Measurements from ENCODE around the gene NAXE. TPM values are rescaled to one million over a fixed set of nuclear protein-coding genes. Genes with fewer than 3 reads are reported as not detected.
"Not testable (repeated sequence)": the region's sequence is repeated elsewhere in the genome, so short reads cannot be mapped to it uniquely, and the experiment has no call there.

Gene NAXE
- polyA plus RNA-seq, 4 donors: 74.4 to 84.1 (median 81.6) TPM

DNA sequence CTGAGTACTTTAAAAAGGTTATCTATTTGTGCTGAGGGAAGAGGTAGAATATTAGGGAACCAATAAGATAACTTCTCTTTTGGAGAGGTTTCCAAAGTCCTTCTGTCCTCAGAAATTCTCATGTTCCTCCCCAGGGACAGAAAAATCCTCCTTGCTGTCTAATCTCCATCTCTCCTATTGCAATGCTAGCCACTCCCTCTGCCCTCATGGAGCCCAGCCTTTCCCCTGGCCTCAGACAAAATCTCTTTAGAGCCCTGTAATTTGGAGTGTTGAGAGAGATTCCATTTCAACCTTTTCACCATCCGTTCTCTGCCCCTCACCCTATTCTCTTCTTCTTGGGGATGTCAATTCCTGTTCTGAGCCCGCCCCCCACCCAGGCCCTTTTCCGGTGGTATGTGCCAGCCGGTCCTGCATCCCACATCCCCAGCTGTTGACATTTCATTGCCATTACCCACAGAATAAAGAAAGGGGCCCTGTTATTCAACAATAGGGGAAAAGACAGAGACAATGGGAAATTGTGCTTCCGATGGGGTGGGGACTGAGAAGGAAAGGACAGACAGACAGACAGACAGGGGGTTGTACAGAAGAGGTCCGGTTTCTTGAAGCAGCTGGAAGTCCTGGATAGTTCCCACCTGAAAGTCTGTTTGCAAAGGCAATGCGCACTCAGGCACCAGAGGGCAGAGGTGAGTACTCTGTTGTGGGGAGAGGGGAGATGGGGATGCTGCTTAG is 27.4 kb downstream of the NAXE start, which contains the start of gene HAPLN2:
TSS of gene HAPLN2 (plus strand) at position 563 of the 729 bp plus-strand sequence. CDS start 4,076 bp downstream, outside the sequence.
- DNase-seq (ENCODE audit: low read depth in 4 of 4, low spot score in 3 of 4): no peak

DNA sequence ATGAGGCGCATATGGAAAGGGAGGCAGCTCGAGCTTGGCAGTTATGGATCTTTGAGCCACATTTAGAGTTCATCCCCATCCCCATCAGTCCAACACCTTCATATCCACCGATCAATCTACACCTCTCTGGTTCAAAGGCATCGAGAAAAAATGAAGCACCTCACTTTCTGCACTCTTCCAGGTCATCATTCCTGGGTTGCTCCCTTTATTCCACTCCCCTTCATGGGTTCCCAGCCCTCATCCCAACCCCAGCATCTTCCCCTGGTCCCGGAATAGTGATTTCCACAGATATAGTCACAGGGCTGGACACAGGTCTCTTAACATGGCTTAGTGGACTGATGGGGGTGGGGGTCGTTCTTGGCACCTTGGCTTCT is 28.0 kb downstream of the NAXE start:
- no peak for DNase-seq (ENCODE audit: low read depth in 4 of 4, low spot score in 3 of 4)

DNA sequence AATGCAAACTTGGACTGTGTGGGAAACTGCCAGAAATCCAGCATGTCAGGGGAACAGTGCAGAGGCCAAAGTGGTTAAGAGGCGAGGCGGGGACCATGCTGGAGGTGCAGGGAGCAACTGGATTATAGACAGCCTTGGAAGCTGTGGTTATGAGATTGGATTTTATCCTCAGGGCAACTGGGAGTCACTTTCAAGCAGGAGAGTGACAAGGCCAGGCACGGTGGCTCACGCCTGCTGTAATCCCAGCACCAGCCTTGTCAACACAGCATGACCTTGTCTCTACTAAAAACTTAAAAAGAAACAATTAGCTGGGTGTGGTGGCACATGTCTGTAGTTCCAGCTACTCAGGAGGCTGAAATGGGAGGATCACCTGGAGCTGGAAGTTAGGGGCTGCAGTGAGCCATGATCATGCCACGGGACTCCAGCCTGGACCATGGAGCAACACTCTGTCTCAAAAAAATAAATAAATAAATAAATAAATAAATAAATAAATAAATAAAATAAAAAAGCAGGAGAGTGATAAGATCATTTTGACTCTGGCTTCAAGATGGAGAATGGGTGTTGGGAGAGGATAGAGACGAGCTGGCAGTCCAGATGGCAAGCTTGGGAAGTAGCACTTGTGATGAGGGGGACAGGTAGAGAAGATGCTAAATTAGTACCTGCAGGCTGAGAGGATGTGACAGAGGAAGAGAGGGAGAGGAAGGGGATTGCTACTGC is 31.2 kb downstream of the NAXE start:
- DNase-seq (ENCODE audit: low read depth in 4 of 4, low spot score in 3 of 4): no peak

DNA sequence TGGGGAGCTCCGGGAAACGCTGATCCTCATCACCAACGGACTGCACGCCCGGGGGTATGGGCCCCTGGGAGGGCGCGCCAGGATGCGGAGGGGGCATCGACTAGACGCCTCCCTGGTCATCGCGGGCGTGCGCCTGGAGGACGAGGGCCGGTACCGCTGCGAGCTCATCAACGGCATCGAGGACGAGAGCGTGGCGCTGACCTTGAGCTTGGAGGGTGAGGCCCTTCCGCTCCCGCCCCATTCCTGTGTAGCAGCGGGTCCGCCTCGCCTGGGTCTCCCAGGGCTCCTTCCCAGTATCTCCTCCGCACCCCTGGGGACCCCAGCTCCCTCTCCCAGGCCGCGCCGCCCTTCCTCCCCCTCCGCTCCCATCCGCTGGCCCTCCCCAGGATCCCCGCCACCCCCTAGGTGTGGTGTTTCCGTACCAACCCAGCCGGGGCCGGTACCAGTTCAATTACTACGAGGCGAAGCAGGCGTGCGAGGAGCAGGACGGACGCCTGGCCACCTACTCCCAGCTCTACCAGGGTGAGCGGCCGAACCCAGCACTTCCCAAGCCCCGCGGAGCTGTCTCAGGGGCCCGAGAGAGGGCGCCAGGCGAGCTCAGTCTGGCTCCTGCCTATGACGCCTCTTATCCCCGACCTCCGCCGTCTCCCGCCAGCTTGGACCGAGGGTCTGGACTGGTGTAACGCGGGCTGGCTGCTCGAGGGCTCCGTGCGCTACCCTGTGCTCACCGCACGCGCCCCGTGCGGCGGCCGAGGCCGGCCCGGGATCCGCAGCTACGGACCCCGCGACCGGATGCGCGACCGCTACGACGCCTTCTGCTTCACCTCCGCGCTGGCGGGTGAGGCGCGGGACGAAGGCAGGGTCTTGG is 32.6 kb downstream of the NAXE start:
- no peak for DNase-seq (ENCODE audit: low read depth in 4 of 4, low spot score in 3 of 4)

DNA sequence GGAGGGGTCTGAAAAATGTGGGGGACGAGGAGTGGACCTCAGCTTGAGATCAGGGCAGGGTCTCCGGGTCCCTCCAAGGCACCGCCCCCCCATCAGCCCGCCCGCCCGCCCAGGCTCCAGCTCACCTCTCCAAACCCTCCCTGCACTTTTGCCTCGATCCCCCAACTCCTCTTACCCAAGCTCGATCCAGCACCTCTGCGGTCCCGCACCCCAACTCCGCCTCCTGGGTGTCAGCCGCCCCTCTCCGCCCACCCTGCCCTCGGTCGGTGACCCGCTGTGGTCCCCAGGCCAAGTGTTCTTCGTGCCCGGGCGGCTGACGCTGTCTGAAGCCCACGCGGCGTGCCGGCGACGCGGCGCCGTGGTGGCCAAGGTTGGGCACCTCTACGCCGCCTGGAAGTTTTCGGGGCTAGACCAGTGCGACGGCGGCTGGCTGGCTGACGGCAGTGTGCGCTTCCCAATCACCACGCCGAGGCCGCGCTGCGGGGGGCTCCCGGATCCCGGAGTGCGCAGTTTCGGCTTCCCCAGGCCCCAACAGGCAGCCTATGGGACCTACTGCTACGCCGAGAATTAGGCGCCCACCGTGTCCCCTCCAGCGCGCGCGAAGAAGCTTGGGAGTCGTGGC is 33.3 kb downstream of the NAXE start:
- no peak for DNase-seq (ENCODE audit: low read depth in 4 of 4, low spot score in 3 of 4)

DNA sequence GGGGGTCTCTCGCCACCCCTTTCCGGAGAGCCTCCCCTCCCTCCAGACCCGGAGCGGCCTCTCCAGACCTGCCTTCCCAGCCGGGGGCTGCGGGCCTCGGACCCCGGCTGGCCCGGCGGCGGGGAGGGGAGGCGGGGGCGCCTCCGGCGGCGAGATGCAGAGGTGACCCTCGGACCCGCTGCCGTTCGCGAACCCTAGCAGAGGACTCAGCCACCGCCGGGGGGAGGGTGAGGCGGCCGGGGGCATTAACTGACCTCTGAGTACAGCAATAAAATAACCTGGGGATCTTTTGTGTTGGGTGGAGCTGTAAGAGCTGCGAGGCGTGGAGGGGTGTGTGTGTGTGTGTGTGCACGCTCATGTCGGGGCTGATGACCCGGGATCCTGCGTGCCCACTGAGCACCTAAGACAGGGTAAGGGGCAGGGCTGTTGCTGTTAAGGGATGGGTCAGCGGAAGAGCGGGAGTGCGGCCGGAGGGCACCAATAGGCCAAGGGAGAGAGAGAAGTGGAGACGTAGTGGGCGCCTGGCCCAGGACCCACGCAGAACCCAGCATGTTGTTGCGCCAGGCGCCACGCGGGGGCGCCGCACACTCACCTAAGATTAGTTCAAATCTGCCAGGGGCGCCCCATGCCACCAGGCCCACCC is 34.0 kb downstream of the NAXE start:
- no peak for DNase-seq (ENCODE audit: low read depth in 4 of 4, low spot score in 3 of 4)

DNA sequence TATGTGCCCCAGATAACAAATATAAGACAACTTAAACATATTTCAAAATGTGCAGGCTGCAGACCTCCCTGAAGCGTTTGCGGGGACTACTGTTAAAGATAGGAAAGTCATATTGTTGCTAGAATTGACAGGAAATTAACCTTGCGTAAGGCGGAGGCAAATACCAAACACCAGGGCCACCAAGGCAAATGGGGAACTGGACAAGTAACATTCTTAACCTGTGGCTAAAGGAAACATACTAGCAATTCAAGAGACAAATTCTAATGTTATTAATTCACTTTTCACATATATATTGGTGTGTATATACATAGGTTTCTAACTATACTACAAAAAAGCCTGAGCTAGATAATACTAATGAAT is 34.5 kb downstream of the NAXE start:
- DNase-seq (ENCODE audit: low read depth in 4 of 4, low spot score in 3 of 4): no peak

DNA sequence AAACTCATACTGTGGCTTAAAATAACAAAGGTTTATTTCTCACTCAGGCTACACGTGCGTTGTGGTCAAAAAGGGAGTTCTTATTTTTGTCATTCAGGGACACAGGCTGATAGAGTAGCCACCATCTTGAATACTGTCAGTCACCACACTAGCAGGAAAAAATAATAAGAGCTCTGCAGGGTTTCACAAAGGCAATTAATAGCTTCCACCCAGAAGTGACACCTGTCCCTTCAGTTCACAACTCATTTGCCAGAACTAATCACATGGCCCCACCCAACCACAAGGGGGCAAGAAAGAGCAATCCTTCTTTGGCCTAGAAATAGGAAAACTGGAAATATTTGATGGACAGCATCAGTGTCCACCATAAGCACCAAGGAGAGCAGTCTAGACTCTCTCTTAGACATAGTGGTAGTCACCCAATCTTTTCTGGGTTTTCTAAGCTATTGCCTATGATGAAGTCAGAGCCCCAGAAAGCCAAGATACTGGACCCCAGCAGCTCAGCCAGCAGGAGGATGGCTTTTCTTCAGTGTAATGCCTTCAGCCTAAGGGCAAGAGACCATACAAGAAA is 35.8 kb downstream of the NAXE start:
- DNase-seq (ENCODE audit: low read depth in 4 of 4, low spot score in 3 of 4): no peak

DNA sequence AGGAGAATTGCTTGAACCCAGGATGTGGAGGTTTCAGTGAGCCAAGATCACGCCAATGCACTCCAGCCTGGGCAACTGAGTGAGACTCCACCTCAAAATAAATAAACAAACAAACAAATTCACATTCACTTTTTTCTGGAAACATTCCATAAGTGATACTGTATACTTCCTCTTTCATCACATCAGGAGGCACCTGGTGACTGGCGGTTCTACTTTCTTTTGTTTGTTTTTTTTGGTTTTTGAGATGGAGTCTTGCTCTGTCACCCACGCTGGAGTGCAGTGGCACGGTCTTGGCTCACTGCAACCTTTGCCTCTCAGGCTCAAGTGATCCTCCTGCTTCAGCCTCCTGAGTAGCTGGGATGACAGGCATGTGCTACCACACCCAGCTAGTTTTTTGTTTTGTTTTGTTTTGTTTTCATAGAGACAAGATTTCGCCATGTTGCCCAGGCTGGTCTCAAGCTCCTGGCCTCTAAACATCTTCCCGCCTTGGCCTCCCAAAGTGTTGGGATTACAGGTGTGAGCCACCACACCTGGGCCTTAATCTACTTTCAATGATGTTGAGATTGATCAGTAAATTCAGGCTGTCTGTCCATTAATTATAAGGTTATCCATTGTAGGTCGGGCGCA is 38.4 kb downstream of the NAXE start:
- DNase-seq (ENCODE audit: low read depth in 4 of 4, low spot score in 3 of 4): no peak

DNA sequence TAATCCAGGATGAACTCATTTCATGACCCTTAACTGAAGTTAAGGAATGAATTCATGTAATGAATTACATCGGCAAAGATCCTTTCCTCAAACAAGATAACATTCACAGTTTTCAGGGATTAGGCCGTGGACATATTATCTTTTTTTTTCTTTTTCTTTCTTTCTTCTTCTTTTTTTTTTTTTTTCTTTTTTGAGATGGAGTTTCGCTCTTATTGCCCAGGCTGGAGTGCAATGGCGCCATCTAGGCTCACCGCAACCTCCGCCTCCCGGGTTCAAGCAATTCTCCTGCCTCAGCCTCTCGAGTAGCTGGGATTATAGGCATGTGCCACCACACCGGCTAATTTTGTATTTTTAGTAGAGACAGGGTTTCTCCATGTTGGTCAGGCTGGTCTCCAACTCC is 39.6 kb downstream of the NAXE start:
- not testable (repeated sequence) for DNase-seq (ENCODE audit: low read depth in 4 of 4, low spot score in 3 of 4)

DNA sequence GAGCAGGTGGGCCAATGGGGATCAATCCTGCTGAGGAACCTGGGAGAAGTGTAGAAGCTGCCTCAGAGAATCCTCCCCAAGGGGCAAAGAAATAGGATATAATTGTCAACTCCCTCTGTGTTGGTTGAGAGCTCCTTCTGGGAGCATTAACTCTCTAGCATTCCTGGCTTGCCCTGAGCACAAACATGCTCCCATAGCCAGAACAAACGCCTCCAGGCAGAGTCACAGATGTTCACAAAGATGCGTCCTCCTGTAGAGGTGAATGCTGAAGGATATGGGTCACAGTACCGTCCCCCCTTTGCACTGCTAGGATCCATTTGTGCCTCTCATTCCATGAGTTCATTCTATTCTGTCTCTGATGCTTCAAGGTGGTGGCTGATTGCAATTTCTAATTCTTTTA is 40.8 kb downstream of the NAXE start:
- DNase-seq (ENCODE audit: low read depth in 4 of 4, low spot score in 3 of 4): no peak

DNA sequence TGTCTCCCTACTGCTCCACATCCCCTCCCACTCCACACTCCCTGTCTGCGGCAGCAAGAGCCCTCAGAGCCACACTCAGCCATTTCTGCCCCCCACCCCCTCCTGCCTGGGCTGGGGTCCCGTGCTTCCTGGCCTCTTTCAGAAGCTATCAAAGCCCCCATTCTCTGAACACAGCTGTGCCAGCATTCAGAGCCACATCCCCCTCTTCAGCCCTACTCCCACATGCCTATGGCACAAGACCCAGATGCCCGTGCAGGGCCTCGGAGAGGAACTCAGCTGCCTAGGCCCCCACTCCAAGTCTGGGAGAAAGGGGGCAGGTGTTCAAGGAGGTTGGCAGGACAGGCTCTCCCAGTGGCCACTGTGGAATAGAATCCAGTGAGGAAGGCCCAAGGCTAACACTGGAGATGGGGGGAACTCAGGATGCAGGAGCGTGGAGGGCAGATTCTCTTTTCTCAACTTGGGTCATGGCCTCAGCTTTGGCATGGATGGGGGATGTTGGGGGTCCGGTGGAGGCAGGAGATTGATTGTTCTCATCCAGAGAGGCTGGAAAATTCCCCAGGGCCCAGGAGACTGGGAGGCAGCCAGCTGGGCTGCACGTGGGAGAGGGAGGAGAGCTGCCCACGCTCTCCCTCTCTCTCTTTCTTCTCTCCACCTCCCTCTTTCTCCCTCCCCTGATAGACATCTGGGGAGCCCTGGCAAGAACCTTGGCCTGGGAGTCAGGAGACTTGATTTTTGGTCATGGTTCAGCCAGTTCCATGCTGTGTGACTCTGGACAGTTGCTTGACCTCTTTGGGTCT is 46.8 kb downstream of the NAXE start:
- no peak for DNase-seq (ENCODE audit: low read depth in 4 of 4, low spot score in 3 of 4)

DNA sequence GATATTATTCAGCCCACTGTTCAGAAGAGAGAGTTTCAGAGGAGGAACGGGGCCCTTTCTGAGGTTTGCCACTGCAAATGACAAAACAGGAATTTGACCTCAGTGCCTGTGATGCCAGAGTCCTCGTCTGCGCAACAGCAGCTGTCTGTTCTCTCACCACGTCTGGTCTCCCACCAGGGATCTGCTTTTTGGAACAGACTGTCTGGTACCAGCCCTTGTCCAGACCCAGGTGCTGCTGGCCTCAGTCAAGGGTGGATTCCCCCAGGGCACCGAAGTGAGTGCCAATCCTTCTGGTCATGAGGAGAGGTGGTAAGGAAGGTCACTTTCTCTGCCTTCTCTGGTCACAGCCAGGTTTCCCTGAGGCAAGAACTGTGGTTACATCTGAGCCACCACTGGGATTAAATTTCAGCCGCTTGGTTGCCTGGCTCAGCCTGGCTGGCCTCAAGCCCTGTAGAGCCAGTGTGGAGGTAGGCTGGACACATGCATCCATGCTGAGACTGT is 48.1 kb downstream of the NAXE start:
- DNase-seq (ENCODE audit: low read depth in 4 of 4, low spot score in 3 of 4): no peak

DNA sequence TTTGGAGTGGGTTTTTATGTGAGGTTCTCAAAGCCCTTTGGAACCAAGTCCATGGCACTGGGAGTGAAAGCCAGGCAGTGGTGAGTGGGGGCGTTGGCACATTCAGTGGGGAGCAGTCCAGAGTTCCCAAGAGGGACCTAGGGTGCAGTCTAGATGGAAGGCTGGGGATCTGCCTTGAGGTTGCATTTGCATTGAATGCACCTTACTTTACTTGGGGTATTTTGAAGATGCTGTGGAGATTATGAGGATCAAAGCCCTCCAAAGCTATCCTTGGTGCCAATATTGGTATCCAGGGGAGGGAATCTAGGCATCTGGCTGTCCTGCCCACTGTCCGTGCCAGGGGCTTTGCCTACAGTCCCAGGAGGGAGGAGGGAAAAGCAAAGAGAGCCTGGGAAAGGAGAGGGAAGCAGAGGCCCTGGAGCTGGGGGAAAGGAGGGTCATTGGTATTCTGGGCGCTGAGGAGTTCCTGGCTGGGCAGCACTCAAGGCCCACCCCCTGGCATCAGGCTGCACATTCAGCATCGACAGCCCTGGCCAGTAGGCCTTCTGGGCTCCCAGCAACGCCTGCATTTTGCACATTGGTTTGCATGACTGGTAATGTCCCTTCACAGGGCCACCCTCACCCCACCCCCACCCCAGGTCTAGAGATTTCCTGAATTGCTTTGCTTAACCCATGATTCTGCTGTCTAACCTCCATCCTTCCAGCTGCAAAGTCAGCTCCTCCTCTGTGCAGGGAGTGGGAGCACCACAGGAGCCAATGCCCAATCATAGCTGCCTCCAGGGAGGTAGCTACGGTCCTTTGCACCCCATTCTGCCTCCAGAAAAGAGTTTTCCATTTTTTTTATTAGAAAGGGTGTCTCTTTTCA is 49.5 kb downstream of the NAXE start:
- DNase-seq (ENCODE audit: low read depth in 4 of 4, low spot score in 3 of 4): no peak

DNA sequence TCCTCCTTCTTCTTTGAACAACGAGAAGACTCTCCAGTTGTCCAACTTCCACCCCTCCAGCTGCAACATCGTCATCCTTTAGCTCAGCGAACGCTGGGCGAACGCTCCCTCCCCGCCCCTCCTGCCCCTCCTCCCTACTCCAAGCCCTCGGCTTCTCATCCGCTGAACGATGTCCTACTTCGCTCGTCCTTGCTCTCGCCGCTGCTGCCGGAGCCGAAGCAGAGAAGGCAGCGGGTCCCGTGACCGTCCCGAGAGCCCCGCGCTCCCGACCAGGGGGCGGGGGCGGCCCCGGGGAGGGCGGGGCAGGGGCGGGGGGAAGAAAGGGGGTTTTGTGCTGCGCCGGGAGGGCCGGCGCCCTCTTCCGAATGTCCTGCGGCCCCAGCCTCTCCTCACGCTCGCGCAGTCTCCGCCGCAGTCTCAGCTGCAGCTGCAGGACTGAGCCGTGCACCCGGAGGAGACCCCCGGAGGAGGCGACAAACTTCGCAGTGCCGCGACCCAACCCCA is 50.2 kb downstream of the NAXE start, which contains the start of gene BCAN:
TSS of gene BCAN (plus strand) at position 357 of the 504 bp plus-strand sequence. CDS start 3,938 bp downstream, outside the sequence.
- no peak for DNase-seq (ENCODE audit: low read depth in 4 of 4, low spot score in 3 of 4)

DNA sequence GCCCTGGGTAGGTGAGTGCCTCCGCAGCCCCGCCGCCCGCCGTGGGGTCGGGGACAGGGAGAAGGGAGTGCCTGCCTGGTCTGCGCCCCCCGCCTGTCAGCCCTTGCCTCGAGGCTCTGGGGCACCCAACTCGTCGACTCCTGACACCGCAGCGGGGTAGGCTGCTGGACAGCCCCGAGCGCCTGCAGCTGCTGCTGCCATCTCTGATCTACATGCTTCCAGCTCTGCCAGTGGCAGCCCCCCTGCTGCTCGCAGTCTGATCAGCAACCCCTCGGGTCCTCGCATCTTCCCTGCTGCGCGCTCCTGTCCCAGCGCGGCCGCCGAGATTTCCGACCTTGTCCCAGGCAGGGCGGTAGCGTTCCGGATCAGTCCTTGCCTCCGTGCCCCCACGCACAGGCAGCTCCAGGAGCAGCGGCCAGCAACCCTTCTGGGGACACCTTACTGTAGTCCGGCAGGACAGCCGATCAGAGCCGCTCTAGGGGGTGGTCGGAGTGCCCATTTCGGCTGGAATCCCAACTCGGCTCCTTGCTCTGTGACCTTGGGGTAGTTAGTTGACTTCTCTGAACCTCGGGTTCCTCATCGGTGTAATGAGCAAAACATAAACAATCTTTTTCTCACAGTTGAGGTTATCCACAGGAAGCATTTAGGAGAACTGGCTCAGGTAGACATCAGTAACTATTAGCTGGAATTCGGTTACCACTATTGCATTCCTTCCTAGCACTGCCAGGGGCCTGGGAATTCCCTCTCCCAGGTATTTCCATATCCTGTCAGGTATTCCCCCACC is 50.9 kb downstream of the NAXE start:
- no peak for DNase-seq (ENCODE audit: low read depth in 4 of 4, low spot score in 3 of 4)

Data from right renal pelvis (tissue), 4 donors.